ENCODE measurements around the gene FAM107B. TPM values are rescaled to one million over a fixed set of nuclear protein-coding genes. Genes with fewer than 3 reads are reported as not detected.

The FAM107B gene
- total and polyA plus RNA-seq, 2 experiments from 2014 or later, result 11.0 to 17.6 TPM

- TF ChIP-seq ZNF462 (CRISPR knock-in tag; IDR thresholded peaks at IDR 0.05), result no peak
- no peak for TF ChIP-seq ZNF114 (CRISPR knock-in tag; IDR thresholded peaks at IDR 0.05)
- TF ChIP-seq STAT1 (IDR thresholded peaks at IDR 0.05; ENCODE audit: unreplicated experiment), result no peak
- TF ChIP-seq CTCF (conservative IDR thresholded peaks at IDR 0.05; ENCODE audit: low read depth in 2 of 2), result no peak
- TF ChIP-seq EZH2phosphoT487 (IDR thresholded peaks at IDR 0.05; ENCODE audit: unreplicated experiment), result no peak
- TF ChIP-seq CREB1 (CRISPR knock-in tag; IDR thresholded peaks at IDR 0.05; ENCODE audit: low read depth), result no peak
- no peak for TF ChIP-seq JUNB (IDR thresholded peaks at IDR 0.05; ENCODE audit: unreplicated experiment)
- TF ChIP-seq EZH2 (IDR thresholded peaks at IDR 0.05; ENCODE audit: low read depth, unreplicated experiment), result no peak
Observed at GRCh38 chr10:14583967-14584366, 190.7 kb downstream of the FAM107B start (continued).

GRCh38 chr10:14583252-14583651, 191.4 kb downstream of the FAM107B start:
- peaks cover 54% of the 10 kb centered on the region for H3K4me1 Mint-ChIP-seq
- Histone ChIP-seq H4K20me1 (replicated peaks; ENCODE audit: insufficient read depth) (no peaks in the 10 kb centered on the region), H2AFZ (no peak overlapping the region), H3F3A (replicated peaks; ENCODE audit: low read depth) (0 out of 2 replicates have a peak, but pooled peaks cover 5% of the 10 kb centered on the region), H3K27ac (ENCODE audit: low read depth) (no peak overlapping the region), H3K4me1 (ENCODE audit: insufficient read depth) (peaks cover 40% of the 10 kb centered on the region), H3K4me2 (no peak overlapping the region), H3K79me2 (replicated peaks; ENCODE audit: insufficient read depth) (peaks cover 70% of the 10 kb centered on the region), H3K36me3 (ENCODE audit: insufficient read depth) (no peaks in the 10 kb centered on the region), H3K4me3 (no peak overlapping the region), H3K27me3 (ENCODE audit: insufficient read depth) (no peaks in the 10 kb centered on the region), H3K9me2 (ENCODE audit: insufficient read depth) (peaks cover 5% of the 10 kb centered on the region; the same call in 1 of the 2 replicates)
- peak overlapping the region; percentile 8; the same call in 1 of the 2 replicates for H3K27ac Mint-ChIP-seq
- H3K36me3 Mint-ChIP-seq (ENCODE audit: low read depth), result no peaks in the 10 kb centered on the region
- no peak for DNase-seq (ENCODE audit: low spot score)
- H3K9me3 Mint-ChIP-seq, result no peaks in the 10 kb centered on the region
- ATAC-seq, result no peak
- no peaks in the 10 kb centered on the region for H3K27me3 Mint-ChIP-seq (ENCODE audit: insufficient read depth, low read depth, poor library complexity)
- H3K4me3 Mint-ChIP-seq, result no peak overlapping the region
- TF ChIP-seq ZNF331 (CRISPR knock-in tag; IDR thresholded peaks at IDR 0.05; ENCODE audit: low read depth) (no peak), ETS1 (IDR thresholded peaks at IDR 0.05) (no peak), EZH2 (IDR thresholded peaks at IDR 0.05; ENCODE audit: low read depth, unreplicated experiment) (no peak)

Measured in GM23338 (cell line).